ENCODE data around the gene EEF1AKMT3.

- TF ChIP-seq RCOR1 (IDR thresholded peaks at IDR 0.05; ENCODE audit: low read depth, low read length): no peak
- TF ChIP-seq NR3C1 (IDR thresholded peaks at IDR 0.05): no peak
- TF ChIP-seq, protein P1, sequence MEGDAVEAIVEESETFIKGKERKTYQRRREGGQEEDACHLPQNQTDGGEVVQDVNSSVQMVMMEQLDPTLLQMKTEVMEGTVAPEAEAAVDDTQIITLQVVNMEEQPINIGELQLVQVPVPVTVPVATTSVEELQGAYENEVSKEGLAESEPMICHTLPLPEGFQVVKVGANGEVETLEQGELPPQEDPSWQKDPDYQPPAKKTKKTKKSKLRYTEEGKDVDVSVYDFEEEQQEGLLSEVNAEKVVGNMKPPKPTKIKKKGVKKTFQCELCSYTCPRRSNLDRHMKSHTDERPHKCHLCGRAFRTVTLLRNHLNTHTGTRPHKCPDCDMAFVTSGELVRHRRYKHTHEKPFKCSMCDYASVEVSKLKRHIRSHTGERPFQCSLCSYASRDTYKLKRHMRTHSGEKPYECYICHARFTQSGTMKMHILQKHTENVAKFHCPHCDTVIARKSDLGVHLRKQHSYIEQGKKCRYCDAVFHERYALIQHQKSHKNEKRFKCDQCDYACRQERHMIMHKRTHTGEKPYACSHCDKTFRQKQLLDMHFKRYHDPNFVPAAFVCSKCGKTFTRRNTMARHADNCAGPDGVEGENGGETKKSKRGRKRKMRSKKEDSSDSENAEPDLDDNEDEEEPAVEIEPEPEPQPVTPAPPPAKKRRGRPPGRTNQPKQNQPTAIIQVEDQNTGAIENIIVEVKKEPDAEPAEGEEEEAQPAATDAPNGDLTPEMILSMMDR (IDR thresholded peaks at IDR 0.05): peak; percentile 82
- TF ChIP-seq POLR2A (IDR thresholded peaks at IDR 0.05; ENCODE audit: low read length): peak; percentile 77
- TF ChIP-seq CHD4 (IDR thresholded peaks at IDR 0.05; ENCODE audit: borderline replicate concordance): no peak
- peak; percentile 65; the same call in 1 of the 2 replicates for TF ChIP-seq MYC (IDR thresholded peaks at IDR 0.05; ENCODE audit: borderline replicate concordance, low read length)
- TF ChIP-seq EP300 (IDR thresholded peaks at IDR 0.05): no peak
- TF ChIP-seq, protein P2, sequence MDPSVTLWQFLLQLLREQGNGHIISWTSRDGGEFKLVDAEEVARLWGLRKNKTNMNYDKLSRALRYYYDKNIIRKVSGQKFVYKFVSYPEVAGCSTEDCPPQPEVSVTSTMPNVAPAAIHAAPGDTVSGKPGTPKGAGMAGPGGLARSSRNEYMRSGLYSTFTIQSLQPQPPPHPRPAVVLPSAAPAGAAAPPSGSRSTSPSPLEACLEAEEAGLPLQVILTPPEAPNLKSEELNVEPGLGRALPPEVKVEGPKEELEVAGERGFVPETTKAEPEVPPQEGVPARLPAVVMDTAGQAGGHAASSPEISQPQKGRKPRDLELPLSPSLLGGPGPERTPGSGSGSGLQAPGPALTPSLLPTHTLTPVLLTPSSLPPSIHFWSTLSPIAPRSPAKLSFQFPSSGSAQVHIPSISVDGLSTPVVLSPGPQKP (IDR thresholded peaks at IDR 0.05; ENCODE audit: low read depth, low read length): no peak
- no peak for TF ChIP-seq HOXA7 (CRISPR knock-in tag; IDR thresholded peaks at IDR 0.05)
- TF ChIP-seq ATOH8 (CRISPR knock-in tag; IDR thresholded peaks at IDR 0.05; ENCODE audit: low read depth): no peak
- TF ChIP-seq USF2 (IDR thresholded peaks at IDR 0.05): peak; percentile 34; the same call in 1 of the 2 replicates
Measured at GRCh38 chr12:57726151-57726883, 46.1 kb upstream of the EEF1AKMT3 start.
